Thymus (tissue), 11 donors: ENCODE data around the gene SRGAP2C. TPM values are rescaled to one million over a fixed set of nuclear protein-coding genes. Genes with fewer than 3 reads are reported as not detected.
"Not testable (repeated sequence)": the region's sequence is repeated elsewhere in the genome, so short reads cannot be mapped to it uniquely, and the experiment has no call there.

Source experiments
- DNase-seq, 9 donors: peaks; one replicate each; pipeline ENCODE4 v3.0.0-alpha.2; 2013; ENCODE audit warnings: low spot score in 9 of 9, low read depth in 6 of 9, missing footprints in 1 of 9
- H3K27ac ChIP-seq, 2 donors: one replicate each; pipeline ENCODE4 v1.5.1; 2013; ENCODE audit warnings: control low read depth in 1 of 2, low read depth in 1 of 2, low read length in 1 of 2, mild to moderate bottlenecking in 1 of 2, moderate library complexity in 1 of 2
- H3K27me3 ChIP-seq, 2 donors: one replicate each; pipeline ENCODE4 v1.5.1; 2013; ENCODE audit warnings: low read length in 1 of 2; ENCODE audit not compliant: control insufficient read depth in 2 of 2, insufficient read depth in 1 of 2
- H3K36me3 ChIP-seq, 2 donors: one replicate each; pipeline ENCODE4 v1.5.1; 2013; ENCODE audit warnings: low read length in 1 of 2, mild to moderate bottlenecking in 1 of 2, moderate library complexity in 1 of 2; ENCODE audit not compliant: control insufficient read depth in 2 of 2, insufficient read depth in 2 of 2
- H3K4me1 ChIP-seq, 2 donors: one replicate each; pipeline ENCODE4 v1.5.1; 2013; ENCODE audit warnings: low read length in 2 of 2; ENCODE audit not compliant: control insufficient read depth in 2 of 2, insufficient read depth in 2 of 2
- H3K4me3 ChIP-seq, 2 donors: one replicate each; pipeline ENCODE4 v1.5.1; 2013; ENCODE audit warnings: low read length in 2 of 2, control low read depth in 1 of 2, mild to moderate bottlenecking in 1 of 2
- H3K9me3 ChIP-seq, 2 donors: one replicate each; pipeline ENCODE4 v1.5.1; 2013; ENCODE audit warnings: low read length in 1 of 2, mild to moderate bottlenecking in 1 of 2; ENCODE audit not compliant: control insufficient read depth in 2 of 2, insufficient read depth in 1 of 2
- WGBS: extraction: QIAGEN DNeasy Blood & Tissue Kit; methylation state at CpG from one replicate; pipeline ENCODE4 v1.1.7; 2013; 5-methylcytosine and 5-hydroxymethylcytosine counted together
- polyA plus RNA-seq: library from polyadenylated mRNA; stranded (reverse); fragments of 200-250 nt; gene quantifications from one replicate; pipeline ENCODE4 v1.2.3, GENCODE V29; 2013
- total RNA-seq: library from RNA; stranded (reverse); fragments of 120-200 nt; gene quantifications from one replicate; pipeline ENCODE4 v1.2.4, GENCODE V29; 2013
- donor health status: healthy.

The SRGAP2C gene
- total and polyA plus RNA-seq, 2 donors: 3.4 to 6.2 TPM

GRCh38 chr1:121202986-121203385 lies 18.2 kb downstream of the SRGAP2C start:
- not testable (repeated sequence) for DNase-seq, H3K4me3 ChIP-seq, H3K9me3 ChIP-seq, H3K4me1 ChIP-seq, H3K27me3 ChIP-seq, H3K36me3 ChIP-seq, H3K27ac ChIP-seq
- 99% methylated on average over 3 of the region's 3 CpGs for WGBS

GRCh38 chr1:121205786-121206711 lies 21.3 kb downstream of the SRGAP2C start:
- not testable (repeated sequence) for H3K4me1 ChIP-seq, H3K27ac ChIP-seq, H3K36me3 ChIP-seq, H3K27me3 ChIP-seq, DNase-seq, H3K9me3 ChIP-seq, H3K4me3 ChIP-seq
- WGBS: 98% methylated on average over 2 of the region's 8 CpGs

GRCh38 chr1:121207328-121207727 lies 22.6 kb downstream of the SRGAP2C start:
- H3K27ac ChIP-seq, H3K4me1 ChIP-seq, H3K9me3 ChIP-seq, DNase-seq, H3K4me3 ChIP-seq, H3K36me3 ChIP-seq, H3K27me3 ChIP-seq: not testable (repeated sequence)
- WGBS: 100% methylated on average over 1 of the region's 2 CpGs

- not testable (repeated sequence) for H3K4me1 ChIP-seq
- 99% methylated on average over 5 of the region's 6 CpGs for WGBS
These were observed 23.6 kb downstream of the SRGAP2C start for GRCh38 chr1:121208375-121208774.

GRCh38 chr1:121210778-121211177 lies 26.0 kb downstream of the SRGAP2C start:
- WGBS: 89% methylated on average over 2 of the region's 2 CpGs
- not testable (repeated sequence) for H3K36me3 ChIP-seq, H3K4me1 ChIP-seq, DNase-seq, H3K4me3 ChIP-seq, H3K27me3 ChIP-seq, H3K27ac ChIP-seq, H3K9me3 ChIP-seq

More at GRCh38 chr1:121208375-121208774, 23.6 kb downstream of the SRGAP2C start:
- not testable (repeated sequence) for H3K4me3 ChIP-seq, H3K9me3 ChIP-seq, DNase-seq, H3K27me3 ChIP-seq, H3K36me3 ChIP-seq, H3K27ac ChIP-seq

- H3K4me3 ChIP-seq, H3K4me1 ChIP-seq, H3K9me3 ChIP-seq, H3K27me3 ChIP-seq, DNase-seq, H3K36me3 ChIP-seq, H3K27ac ChIP-seq: not testable (repeated sequence)
- WGBS: 95% methylated on average over 5 of the region's 9 CpGs
These were observed 28.7 kb downstream of the SRGAP2C start for GRCh38 chr1:121213491-121213890.

- H3K4me1 ChIP-seq, H3K36me3 ChIP-seq, H3K9me3 ChIP-seq, H3K27me3 ChIP-seq, H3K27ac ChIP-seq, H3K4me3 ChIP-seq, DNase-seq: not testable (repeated sequence)
- WGBS: no CpG with 5 or more reads among the region's 5 CpGs
These were observed 29.9 kb downstream of the SRGAP2C start for GRCh38 chr1:121214544-121215156.

GRCh38 chr1:121215699-121216417 lies 31.1 kb downstream of the SRGAP2C start:
- H3K4me3 ChIP-seq, H3K27ac ChIP-seq, H3K9me3 ChIP-seq, H3K4me1 ChIP-seq, H3K27me3 ChIP-seq, H3K36me3 ChIP-seq, DNase-seq: not testable (repeated sequence)
- 56% methylated on average over 1 of the region's 1 CpG for WGBS

- not testable (repeated sequence) for DNase-seq, H3K9me3 ChIP-seq, H3K4me3 ChIP-seq, H3K36me3 ChIP-seq, H3K4me1 ChIP-seq, H3K27ac ChIP-seq, H3K27me3 ChIP-seq
- WGBS: 100% methylated on average over 1 of the region's 1 CpG
These were observed 31.9 kb downstream of the SRGAP2C start for GRCh38 chr1:121216676-121217075.
